ENCODE data around the gene NOL11. TPM values are rescaled to one million over a fixed set of nuclear protein-coding genes. Genes with fewer than 3 reads are reported as not detected.

The NOL11 gene
- total and polyA plus RNA-seq, 2 of the 8 experiments (the other 6 are each of a cell fraction or from before 2014, with no cell fraction given), result 58.0 to 97.2 TPM

DNA sequence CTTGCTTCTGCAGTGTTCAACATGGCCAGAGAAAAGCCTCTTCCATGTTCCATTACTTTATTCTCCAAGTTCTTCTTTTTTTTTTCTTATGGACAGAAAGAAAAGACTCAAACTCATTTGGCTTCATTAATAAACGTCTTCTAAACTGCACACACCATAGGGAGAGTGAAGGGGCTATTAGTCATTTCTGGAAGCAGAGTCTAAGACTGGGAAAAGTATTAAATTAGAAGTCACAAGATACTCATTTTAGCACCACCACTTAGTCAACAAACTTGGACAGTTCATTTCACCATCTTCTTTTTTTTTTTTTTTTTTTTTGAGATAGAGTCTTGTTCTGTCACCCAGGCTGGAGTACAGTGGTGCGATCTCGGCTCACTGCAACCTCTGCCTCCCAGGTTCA is 52.8 kb downstream of the NOL11 start (continued):
- TF ChIP-seq TAF1 (IDR thresholded peaks at IDR 0.05; ENCODE audit: low read depth, low read length), result no peak
